RWPE1 (cell line): ENCODE results near the gene CEP70.

Experiments used
- CTCF ChIA-PET: fragments of 350-600 bp; sonication (Branson Sonifier 250); formaldehyde crosslinking; extraction: SDS; loops from one replicate; lab custom pipeline; 2021; lab: Yijun Ruan, JAX
- POLR2A ChIA-PET: fragments of 400-600 bp; formaldehyde crosslinking; extraction: SDS; loops from one replicate; lab custom pipeline; 2020; ENCODE audit warnings: antibody characterized with exemption; ENCODE audit not compliant: low non-redundant PET; lab: Yijun Ruan, JAX
- DNase-seq: peaks from one replicate; pipeline ENCODE4 v3.0.0; 2012; ENCODE audit warnings: low spot score
- H3K27ac ChIP-seq: fragments of 450-650 bp; 2 replicates; pipeline ENCODE4 v1.5.1; 2017
- CTCF ChIP-seq: fragments of 450-650 bp; conservative IDR thresholded peaks from 2 replicates; pipeline ENCODE4 v1.5.1; 2017; ENCODE audit warnings: low read depth, mild to moderate bottlenecking

CEP70 gene

DNA sequence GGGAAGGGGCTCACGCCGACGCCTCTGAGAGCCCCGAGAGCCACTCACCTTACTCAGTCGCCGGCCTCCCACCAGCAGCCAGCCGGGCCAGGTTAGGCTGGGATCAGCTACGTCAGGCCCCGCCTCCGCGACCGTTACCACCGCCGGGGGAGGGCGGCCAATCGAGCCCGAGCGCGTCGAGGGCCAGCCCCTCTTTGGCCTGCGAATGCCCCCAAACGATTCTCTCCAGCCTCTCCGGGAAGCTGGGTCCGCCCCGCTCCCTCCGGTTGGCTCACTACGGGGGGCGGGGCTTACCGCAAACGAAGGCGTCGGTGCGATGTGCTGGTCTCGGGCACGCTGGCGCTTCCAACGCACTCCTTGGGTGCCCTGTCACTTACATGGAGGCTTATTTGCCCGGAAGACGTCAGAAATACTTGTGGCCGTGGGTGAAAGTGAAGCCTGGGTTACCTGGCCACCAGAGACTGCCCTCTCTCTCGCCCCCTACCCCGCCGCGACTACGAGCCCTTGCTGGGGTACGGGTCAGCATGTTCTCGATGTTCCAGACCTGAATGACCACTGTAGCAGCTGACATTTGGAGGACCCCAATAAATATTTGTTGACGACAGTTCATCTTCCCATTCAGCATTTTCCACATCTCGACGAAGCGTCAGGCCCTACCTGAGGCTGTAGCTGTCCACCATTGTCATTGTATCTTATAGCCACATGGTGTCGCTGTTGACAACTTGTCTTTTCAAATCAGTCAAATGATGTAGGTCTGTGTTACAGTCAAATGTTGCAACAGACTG is at the start of gene CEP70:
Gene CEP70, minus strand, starts transcription at position 111 of the 785 bp plus-strand sequence. CDS start 21,333 bp downstream, outside the sequence.
- DNase-seq: peak; percentile 91
- H3K27ac ChIP-seq: peak within 1 kb of the TSS; percentile 90
- TF ChIP-seq CTCF: peak; percentile 83
- CTCF ChIA-PET: interaction anchor here (0.6 to 2.5 kb wide), 12 partner anchors 9 to 1141 kb away, joined by 3 to 18 read pairs (median 4); no protein-coding TSS in a partner anchor
- POLR2A ChIA-PET: interaction anchor here (0.5 to 2.1 kb wide), 4 partner anchors 32 to 342 kb away, joined by 3 to 5 read pairs (median 3); no protein-coding TSS in a partner anchor

DNA sequence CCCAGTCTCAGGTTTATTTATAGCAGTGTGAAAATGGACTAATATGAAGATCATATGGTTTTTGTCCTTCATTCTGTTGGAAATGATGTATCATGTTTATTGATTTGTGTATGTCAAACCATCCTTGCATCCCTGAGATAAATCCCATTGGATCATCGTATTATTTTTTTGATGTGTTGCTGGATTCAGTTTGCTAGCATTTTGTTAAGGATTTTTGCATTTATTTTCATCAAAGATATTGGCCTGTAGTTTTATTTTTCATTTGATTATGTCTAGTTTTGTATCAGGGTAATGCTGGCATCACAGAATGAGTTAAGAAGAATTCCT is 48.8 kb upstream of the CEP70 start:
- no peak for DNase-seq
- TF ChIP-seq CTCF: no peak
- ChIA-PET POLR2A (no interaction called here), CTCF (interaction anchor here (0.6 to 0.9 kb wide), 2 partner anchors 18 to 391 kb away, joined by 3 to 4 read pairs; no protein-coding TSS in a partner anchor)
- no peak overlapping the region for H3K27ac ChIP-seq

- DNase-seq: no peak
- no peak overlapping the region for H3K27ac ChIP-seq
- ChIA-PET CTCF (interaction anchor here (0.5 kb wide), 1 partner anchor 8 kb away, joined by 3 read pairs; no protein-coding TSS in a partner anchor), POLR2A (no interaction called here)
- no peak for TF ChIP-seq CTCF
These were observed 48.3 kb upstream of the CEP70 start for GRCh38 chr3:138642226-138642926.

DNA sequence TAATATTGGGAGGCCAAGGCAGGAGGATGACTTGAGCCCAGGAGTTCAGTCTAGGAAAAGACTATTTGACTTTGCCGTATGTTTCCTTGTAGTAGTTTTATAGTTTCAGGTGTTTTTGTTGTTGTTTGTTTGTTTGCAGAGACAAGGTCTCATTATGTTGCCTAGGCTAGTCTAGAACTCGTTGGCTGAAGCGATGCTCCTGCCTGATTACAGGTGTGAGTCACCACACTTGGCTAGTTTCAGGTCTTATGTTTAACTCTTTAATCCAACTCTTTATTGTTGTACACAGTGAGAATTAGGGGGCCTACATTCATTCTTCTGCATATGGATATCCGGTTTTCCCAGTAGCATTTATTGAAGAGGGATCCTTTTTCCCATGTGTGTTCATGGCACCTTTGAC is 46.5 kb upstream of the CEP70 start:
- CTCF ChIA-PET: no interaction called here
- H3K27ac ChIP-seq: no peak overlapping the region
- TF ChIP-seq CTCF: no peak
- POLR2A ChIA-PET: no interaction called here
- no peak for DNase-seq

- H3K27ac ChIP-seq: no peak overlapping the region
- CTCF ChIA-PET: no interaction called here
- POLR2A ChIA-PET: no interaction called here
- no peak for TF ChIP-seq CTCF
- DNase-seq: no peak
These were observed 44.6 kb upstream of the CEP70 start for GRCh38 chr3:138638641-138639040.

DNA sequence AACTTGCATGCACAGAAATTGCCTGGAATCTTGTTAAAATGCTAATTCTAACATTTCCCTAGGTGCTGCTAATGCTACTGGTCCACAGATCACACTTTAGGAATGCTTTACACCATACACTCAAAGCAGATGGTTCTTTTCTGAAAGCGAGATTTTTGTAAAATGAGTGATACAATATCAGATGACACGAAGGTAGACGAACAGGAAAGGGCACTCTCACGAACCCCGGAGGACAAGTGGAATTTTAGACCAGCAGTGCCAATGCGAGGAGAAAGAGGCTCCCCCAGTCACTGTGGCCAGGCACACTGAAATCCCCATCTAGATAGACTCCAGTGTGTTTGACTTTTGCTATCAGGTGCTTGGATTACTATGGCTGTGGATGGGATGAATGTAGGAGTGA is 35.5 kb upstream of the CEP70 start:
- POLR2A ChIA-PET: no interaction called here

More for the DNA sequence above, 35.5 kb upstream of the CEP70 start:
- DNase-seq: no peak
- TF ChIP-seq CTCF: no peak
- H3K27ac ChIP-seq: no peak overlapping the region
- CTCF ChIA-PET: interaction anchor here (0.6 to 1.0 kb wide), 2 partner anchors 275 to 294 kb away, joined by 3 read pairs; no protein-coding TSS in a partner anchor
